GM23338 (cell line): ENCODE data around the gene MCTP1.

Experiments used
- CTCF ChIP-seq, 2 experiments: fragments of 200-600 bp in 1 of 2; sonication (generic) in 1 of 2; conservative IDR thresholded peaks; 2 replicates each; pipeline versions ENCODE4 v1.5.1 to v1.6.1; 2016 to 2017; ENCODE audit warnings: antibody characterized with exemption in 2 of 2, low read depth in 2 of 2, mild to moderate bottlenecking in 2 of 2, moderate library complexity in 1 of 2
- EZH2 ChIP-seq: fragments of 200-600 bp; sonication (generic); IDR thresholded peaks from one replicate; pipeline ENCODE4 v1.8.0; 2017; ENCODE audit warnings: antibody characterized with exemption, mild to moderate bottlenecking, low read depth; ENCODE audit not compliant: unreplicated experiment
- EZH2phosphoT487 ChIP-seq: fragments of 200-600 bp; sonication (generic); IDR thresholded peaks from one replicate; pipeline ENCODE4 v1.8.1; 2018; ENCODE audit warnings: antibody characterized with exemption; ENCODE audit not compliant: unreplicated experiment
- POLR2AphosphoS5 ChIP-seq: IDR thresholded peaks from 2 replicates; pipeline ENCODE4 v1.6.1; 2016; ENCODE audit warnings: antibody characterized with exemption, low read depth

DNA sequence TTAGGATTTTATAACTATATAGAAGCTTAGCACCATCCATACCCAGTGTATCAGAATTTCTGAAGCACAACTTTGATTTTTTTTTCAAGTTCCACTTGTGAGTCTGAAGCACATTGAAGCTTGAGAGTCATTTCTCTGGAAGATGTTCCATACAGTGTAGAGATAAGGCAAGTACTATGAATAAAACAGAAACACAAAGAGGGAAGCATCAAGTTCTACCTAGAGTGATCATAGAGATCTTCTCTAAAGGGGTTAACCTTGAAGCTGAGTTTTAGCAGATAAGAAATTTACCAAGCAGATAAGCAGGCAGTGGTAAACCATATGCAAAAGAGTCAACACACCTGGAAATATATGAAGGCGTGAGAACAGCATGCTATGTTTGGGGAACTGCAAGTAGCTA lies 125.3 kb downstream of the MCTP1 start:
- TF ChIP-seq EZH2phosphoT487 (no peak), EZH2 (no peak), CTCF (conservative IDR thresholded peaks at IDR 0.05; ENCODE audit: low read depth in 2 of 2) (no peak), POLR2AphosphoS5 (no peak)
